WTC11 (cell line): ENCODE measurements around the gene RIPOR1. TPM values are rescaled to one million over a fixed set of nuclear protein-coding genes. Genes with fewer than 3 reads are reported as not detected.
A peak's percentile ranks its signal among the peaks of the same experiment; 100 is the strongest.

ENCODE experiments used
- ATAC-seq: fragments of 200-7000 bp; cut with Tn5 transposase; 2 replicates; pipeline ENCODE4 v1.10.0; 2021; ENCODE audit warnings: mild to moderate bottlenecking, moderate library complexity
- CTCF ChIA-PET: fragments of 300-600 bp; sonication (Branson Sonifier 250); formaldehyde crosslinking; loops from one replicate; lab custom pipeline; 2021; ENCODE audit warnings: antibody characterized with exemption; lab: Charles Lee
- POLR2A ChIA-PET: fragments of 350-600 bp; sonication (Branson Sonifier 250); formaldehyde crosslinking; loops from one replicate; lab custom pipeline; 2021; ENCODE audit warnings: antibody characterized with exemption; lab: Charles Lee
- DNase-seq: peaks from one replicate; pipeline ENCODE4 v3.0.0; 2021; ENCODE audit warnings: low spot score
- H3K27ac Mint-ChIP-seq: 2 replicates; pipeline ENCODE4 v1.8.0; 2021; ENCODE audit warnings: mixed read lengths
- H3K27me3 Mint-ChIP-seq: 2 replicates; pipeline ENCODE4 v1.8.0; 2021; ENCODE audit warnings: low read depth, mild to moderate bottlenecking, moderate library complexity, mixed read lengths
- H3K36me3 Mint-ChIP-seq: 2 replicates; pipeline ENCODE4 v1.8.0; 2021; ENCODE audit warnings: mixed read lengths
- H3K4me1 Mint-ChIP-seq: 2 replicates; pipeline ENCODE4 v1.8.0; 2022; ENCODE audit warnings: mixed read lengths
- H3K4me3 Mint-ChIP-seq: 2 replicates; pipeline ENCODE4 v1.8.0; 2021; ENCODE audit warnings: mild to moderate bottlenecking, moderate library complexity, mixed read lengths
- H3K9me3 Mint-ChIP-seq: 2 replicates; pipeline ENCODE4 v1.8.0; 2021; ENCODE audit warnings: mixed read lengths
- CREM ChIP-seq: sonication (generic); formaldehyde crosslinking; IDR thresholded peaks from 2 replicates; pipeline ENCODE4 v1.8.1; 2022; ENCODE audit warnings: mild to moderate bottlenecking, missing genetic modification reagents, moderate library complexity
- ELF4 ChIP-seq: sonication (generic); formaldehyde crosslinking; IDR thresholded peaks from 2 replicates; pipeline ENCODE4 v1.8.1; 2022; ENCODE audit warnings: low read depth, mild to moderate bottlenecking, moderate library complexity, missing genetic modification reagents
- EMX1 ChIP-seq: fragments of 250-450 bp; sonication (Bioruptor Pico); IDR thresholded peaks from 2 replicates; pipeline ENCODE4 v1.8.0; 2021; ENCODE audit warnings: mild to moderate bottlenecking
- IRF2 ChIP-seq: sonication (generic); formaldehyde crosslinking; IDR thresholded peaks from 2 replicates; pipeline ENCODE4 v1.8.0; 2022; ENCODE audit warnings: low read depth, missing genetic modification reagents, borderline replicate concordance
- NFE2L1 ChIP-seq: sonication (generic); formaldehyde crosslinking; IDR thresholded peaks from 2 replicates; pipeline ENCODE4 v1.8.1; 2023; ENCODE audit warnings: missing genetic modification reagents
- NR1H2 ChIP-seq: sonication (generic); formaldehyde crosslinking; IDR thresholded peaks from 2 replicates; pipeline ENCODE4 v1.9.0; 2021; ENCODE audit warnings: mild to moderate bottlenecking, moderate library complexity, missing genetic modification reagents
- PRRX2 ChIP-seq: fragments of 250-450 bp; sonication (Bioruptor Pico); IDR thresholded peaks from 2 replicates; pipeline ENCODE4 v1.8.0; 2021; ENCODE audit warnings: mild to moderate bottlenecking
- TCF7 ChIP-seq: sonication (generic); formaldehyde crosslinking; IDR thresholded peaks from 2 replicates; pipeline ENCODE4 v1.8.0; 2022; ENCODE audit warnings: mild to moderate bottlenecking, low read depth, missing genetic modification reagents, moderate library complexity
- TP53 ChIP-seq: sonication (generic); formaldehyde crosslinking; IDR thresholded peaks from 2 replicates; pipeline ENCODE4 v1.8.1; 2023; ENCODE audit warnings: mild to moderate bottlenecking, missing genetic modification reagents
- ZNF138 ChIP-seq: sonication (generic); formaldehyde crosslinking; conservative IDR thresholded peaks from 2 replicates; pipeline ENCODE4 v1.8.1; 2022; ENCODE audit warnings: mild to moderate bottlenecking, moderate library complexity, missing genetic modification reagents
- ZNF232 ChIP-seq: sonication (generic); formaldehyde crosslinking; IDR thresholded peaks from 2 replicates; pipeline ENCODE4 v1.8.0; 2022; ENCODE audit warnings: mild to moderate bottlenecking, missing genetic modification reagents
- ZNF396 ChIP-seq: fragments of 250-450 bp; sonication (Bioruptor Pico); IDR thresholded peaks from 2 replicates; pipeline ENCODE4 v1.8.0; 2021; ENCODE audit warnings: mild to moderate bottlenecking, moderate library complexity, borderline replicate concordance
- total RNA-seq: library from RNA; stranded (reverse); gene quantifications from 3 replicates; pipeline ENCODE4 v1.2.3, GENCODE V29; 2021
- TF ChIP-seq, protein P1 (sequence below): fragments of 250-450 bp; sonication (Bioruptor Pico); IDR thresholded peaks from 2 replicates; pipeline ENCODE4 v1.9.0; 2021; ENCODE audit warnings: mild to moderate bottlenecking, borderline replicate concordance
- TF ChIP-seq, protein P2 (sequence below): sonication (generic); formaldehyde crosslinking; IDR thresholded peaks from 2 replicates; pipeline ENCODE4 v1.8.0; 2022; ENCODE audit warnings: mild to moderate bottlenecking, missing genetic modification reagents
- TF ChIP-seq, protein P3 (sequence below): sonication (generic); formaldehyde crosslinking; IDR thresholded peaks from 2 replicates; pipeline ENCODE4 v1.8.1; 2022; ENCODE audit warnings: missing genetic modification reagents, borderline replicate concordance
- TF ChIP-seq, protein P4 (sequence below): sonication (generic); formaldehyde crosslinking; IDR thresholded peaks from 2 replicates; pipeline ENCODE4 v1.8.0; 2022; ENCODE audit warnings: missing genetic modification reagents
- TF ChIP-seq, protein P5 (sequence below): sonication (generic); formaldehyde crosslinking; IDR thresholded peaks from 2 replicates; pipeline ENCODE4 v1.8.1; 2022; ENCODE audit warnings: low read depth, mild to moderate bottlenecking, moderate library complexity, missing genetic modification reagents, borderline replicate concordance
- TF ChIP-seq, protein P6 (sequence below): sonication (generic); formaldehyde crosslinking; IDR thresholded peaks from 2 replicates; pipeline ENCODE4 v1.8.1; 2022; ENCODE audit warnings: mild to moderate bottlenecking, missing genetic modification reagents, moderate library complexity, borderline replicate concordance

The RIPOR1 gene
- total RNA-seq, 1 experiment from 2014 or later: 14.9 TPM

DNA sequence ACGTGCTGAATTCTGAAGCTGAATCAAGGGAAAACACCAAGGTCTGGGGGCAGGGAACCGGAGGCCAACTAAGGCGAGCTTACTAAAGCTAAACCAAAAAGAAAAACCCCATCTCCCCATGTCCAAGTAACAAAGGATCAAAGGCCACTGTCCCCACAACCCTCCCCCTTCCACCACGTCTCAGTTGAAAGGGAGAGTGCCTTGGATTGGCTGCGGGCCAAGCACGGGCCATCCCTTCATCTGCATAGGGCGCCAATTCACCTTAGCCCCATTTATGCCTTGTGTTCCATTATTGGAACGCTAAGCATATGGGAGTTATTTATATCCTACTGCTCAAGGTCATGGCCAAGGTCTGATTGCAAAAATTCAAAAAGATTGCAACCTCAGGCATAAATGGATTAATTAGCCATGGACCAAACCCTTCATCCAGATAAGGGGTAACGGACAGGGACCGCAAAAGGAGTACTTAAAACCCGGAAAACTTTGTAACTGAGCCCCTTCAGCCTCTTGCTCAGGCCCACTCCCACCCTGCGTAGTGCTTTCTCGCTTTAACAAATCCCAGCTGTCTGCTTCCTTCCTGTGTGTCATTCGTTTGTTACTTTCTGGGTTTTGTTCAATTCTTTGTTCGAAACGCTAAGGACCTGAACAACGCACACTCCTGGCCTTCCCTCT lies 46.9 kb upstream of the RIPOR1 start:
- H3K27me3 Mint-ChIP-seq: peaks cover 43% of the 10 kb centered on the region
- no peak; the same call in 1 of the 2 replicates for ATAC-seq
- peaks cover 5% of the 10 kb centered on the region for H3K4me1 Mint-ChIP-seq
- peak overlapping the region; percentile 97 for H3K27ac Mint-ChIP-seq
- CTCF ChIA-PET: interaction anchor here (0.6 to 6.0 kb wide), 47 partner anchors 8 to 521 kb away, joined by 3 to 70 read pairs (median 5); partner anchors contain the start of genes ACD, C16orf86, CARMIL2 and CES3
- DNase-seq: no peak
- no peaks in the 10 kb centered on the region for H3K36me3 Mint-ChIP-seq
- POLR2A ChIA-PET: interaction anchor here (0.5 to 1.8 kb wide), 4 partner anchors 32 to 363 kb away, joined by 3 to 4 read pairs (median 3); no protein-coding TSS in a partner anchor
- TF ChIP-seq, protein P1, sequence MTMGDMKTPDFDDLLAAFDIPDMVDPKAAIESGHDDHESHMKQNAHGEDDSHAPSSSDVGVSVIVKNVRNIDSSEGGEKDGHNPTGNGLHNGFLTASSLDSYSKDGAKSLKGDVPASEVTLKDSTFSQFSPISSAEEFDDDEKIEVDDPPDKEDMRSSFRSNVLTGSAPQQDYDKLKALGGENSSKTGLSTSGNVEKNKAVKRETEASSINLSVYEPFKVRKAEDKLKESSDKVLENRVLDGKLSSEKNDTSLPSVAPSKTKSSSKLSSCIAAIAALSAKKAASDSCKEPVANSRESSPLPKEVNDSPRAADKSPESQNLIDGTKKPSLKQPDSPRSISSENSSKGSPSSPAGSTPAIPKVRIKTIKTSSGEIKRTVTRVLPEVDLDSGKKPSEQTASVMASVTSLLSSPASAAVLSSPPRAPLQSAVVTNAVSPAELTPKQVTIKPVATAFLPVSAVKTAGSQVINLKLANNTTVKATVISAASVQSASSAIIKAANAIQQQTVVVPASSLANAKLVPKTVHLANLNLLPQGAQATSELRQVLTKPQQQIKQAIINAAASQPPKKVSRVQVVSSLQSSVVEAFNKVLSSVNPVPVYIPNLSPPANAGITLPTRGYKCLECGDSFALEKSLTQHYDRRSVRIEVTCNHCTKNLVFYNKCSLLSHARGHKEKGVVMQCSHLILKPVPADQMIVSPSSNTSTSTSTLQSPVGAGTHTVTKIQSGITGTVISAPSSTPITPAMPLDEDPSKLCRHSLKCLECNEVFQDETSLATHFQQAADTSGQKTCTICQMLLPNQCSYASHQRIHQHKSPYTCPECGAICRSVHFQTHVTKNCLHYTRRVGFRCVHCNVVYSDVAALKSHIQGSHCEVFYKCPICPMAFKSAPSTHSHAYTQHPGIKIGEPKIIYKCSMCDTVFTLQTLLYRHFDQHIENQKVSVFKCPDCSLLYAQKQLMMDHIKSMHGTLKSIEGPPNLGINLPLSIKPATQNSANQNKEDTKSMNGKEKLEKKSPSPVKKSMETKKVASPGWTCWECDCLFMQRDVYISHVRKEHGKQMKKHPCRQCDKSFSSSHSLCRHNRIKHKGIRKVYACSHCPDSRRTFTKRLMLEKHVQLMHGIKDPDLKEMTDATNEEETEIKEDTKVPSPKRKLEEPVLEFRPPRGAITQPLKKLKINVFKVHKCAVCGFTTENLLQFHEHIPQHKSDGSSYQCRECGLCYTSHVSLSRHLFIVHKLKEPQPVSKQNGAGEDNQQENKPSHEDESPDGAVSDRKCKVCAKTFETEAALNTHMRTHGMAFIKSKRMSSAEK: no peak
- TF ChIP-seq, protein P2, sequence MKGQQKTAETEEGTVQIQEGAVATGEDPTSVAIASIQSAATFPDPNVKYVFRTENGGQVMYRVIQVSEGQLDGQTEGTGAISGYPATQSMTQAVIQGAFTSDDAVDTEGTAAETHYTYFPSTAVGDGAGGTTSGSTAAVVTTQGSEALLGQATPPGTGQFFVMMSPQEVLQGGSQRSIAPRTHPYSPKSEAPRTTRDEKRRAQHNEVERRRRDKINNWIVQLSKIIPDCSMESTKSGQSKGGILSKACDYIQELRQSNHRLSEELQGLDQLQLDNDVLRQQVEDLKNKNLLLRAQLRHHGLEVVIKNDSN: no peak
- TF ChIP-seq, protein P3, sequence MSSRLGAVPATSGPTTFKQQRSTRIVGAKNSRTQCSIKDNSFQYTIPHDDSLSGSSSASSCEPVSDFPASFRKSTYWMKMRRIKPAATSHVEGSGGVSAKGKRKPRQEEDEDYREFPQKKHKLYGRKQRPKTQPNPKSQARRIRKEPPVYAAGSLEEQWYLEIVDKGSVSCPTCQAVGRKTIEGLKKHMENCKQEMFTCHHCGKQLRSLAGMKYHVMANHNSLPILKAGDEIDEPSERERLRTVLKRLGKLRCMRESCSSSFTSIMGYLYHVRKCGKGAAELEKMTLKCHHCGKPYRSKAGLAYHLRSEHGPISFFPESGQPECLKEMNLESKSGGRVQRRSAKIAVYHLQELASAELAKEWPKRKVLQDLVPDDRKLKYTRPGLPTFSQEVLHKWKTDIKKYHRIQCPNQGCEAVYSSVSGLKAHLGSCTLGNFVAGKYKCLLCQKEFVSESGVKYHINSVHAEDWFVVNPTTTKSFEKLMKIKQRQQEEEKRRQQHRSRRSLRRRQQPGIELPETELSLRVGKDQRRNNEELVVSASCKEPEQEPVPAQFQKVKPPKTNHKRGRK: peak; percentile 54; the same call in 1 of the 2 replicates
- no peak for TF ChIP-seq ZNF232 (CRISPR knock-in tag)
- TF ChIP-seq IRF2 (CRISPR knock-in tag): no peak
- TF ChIP-seq EMX1: no peak
- TF ChIP-seq NFE2L1 (CRISPR knock-in tag): 0 out of 2 replicates have a peak, but pooled peaks have one; percentile 48
- peak overlapping the region; percentile 98 for H3K4me3 Mint-ChIP-seq
- H3K9me3 Mint-ChIP-seq: no peaks in the 10 kb centered on the region

DNA sequence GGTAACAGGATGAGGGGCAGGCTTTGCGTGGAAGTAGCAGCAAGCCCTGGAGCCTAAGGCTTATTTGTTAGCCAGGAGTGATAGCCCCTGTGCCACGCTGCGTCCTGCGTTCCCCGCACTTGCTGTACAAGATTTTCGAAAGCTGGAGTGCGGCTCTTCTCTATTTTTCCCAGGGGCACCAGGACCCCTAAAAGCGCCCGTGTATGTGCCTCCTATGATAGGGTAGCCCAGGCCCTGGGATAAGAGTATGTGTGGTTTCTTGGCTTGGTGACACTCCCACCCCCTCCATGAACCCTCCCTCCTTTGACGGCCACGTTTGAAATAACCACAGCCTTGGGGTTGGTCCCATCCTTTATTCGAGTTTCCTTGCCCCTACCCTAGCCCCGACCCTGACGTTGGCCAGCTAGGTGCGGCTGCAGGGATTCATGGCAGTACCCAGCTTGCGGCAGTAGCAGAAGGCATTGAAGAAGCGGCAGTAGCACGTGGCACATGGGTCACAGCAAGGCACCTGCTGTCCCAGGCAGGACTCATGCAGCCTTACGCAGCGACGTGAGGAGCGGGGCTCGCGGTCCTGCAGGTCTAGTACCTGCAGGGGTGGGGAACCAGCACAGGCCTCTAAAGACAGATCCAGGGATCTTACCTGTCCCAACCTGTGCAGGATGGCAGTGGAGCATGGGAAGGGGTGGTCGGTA lies 46.2 kb upstream of the RIPOR1 start:
- H3K27me3 Mint-ChIP-seq: peaks cover 50% of the 10 kb centered on the region
- peak overlapping the region; percentile 98 for H3K4me3 Mint-ChIP-seq
- no peaks in the 10 kb centered on the region for H3K36me3 Mint-ChIP-seq
- no peaks in the 10 kb centered on the region for H3K9me3 Mint-ChIP-seq
- H3K4me1 Mint-ChIP-seq: peaks cover 5% of the 10 kb centered on the region
- ChIA-PET CTCF (interaction anchor here (0.6 to 6.0 kb wide), 4 partner anchors 16 to 41 kb away, joined by 3 to 56 read pairs (median 21); no protein-coding TSS in a partner anchor), POLR2A (no interaction called here)
- no peak for DNase-seq
- ATAC-seq: no peak
- no peak overlapping the region; the same call in 1 of the 2 replicates for H3K27ac Mint-ChIP-seq
- TF ChIP-seq NR1H2 (CRISPR knock-in tag): no peak
- TF ChIP-seq, protein P4, sequence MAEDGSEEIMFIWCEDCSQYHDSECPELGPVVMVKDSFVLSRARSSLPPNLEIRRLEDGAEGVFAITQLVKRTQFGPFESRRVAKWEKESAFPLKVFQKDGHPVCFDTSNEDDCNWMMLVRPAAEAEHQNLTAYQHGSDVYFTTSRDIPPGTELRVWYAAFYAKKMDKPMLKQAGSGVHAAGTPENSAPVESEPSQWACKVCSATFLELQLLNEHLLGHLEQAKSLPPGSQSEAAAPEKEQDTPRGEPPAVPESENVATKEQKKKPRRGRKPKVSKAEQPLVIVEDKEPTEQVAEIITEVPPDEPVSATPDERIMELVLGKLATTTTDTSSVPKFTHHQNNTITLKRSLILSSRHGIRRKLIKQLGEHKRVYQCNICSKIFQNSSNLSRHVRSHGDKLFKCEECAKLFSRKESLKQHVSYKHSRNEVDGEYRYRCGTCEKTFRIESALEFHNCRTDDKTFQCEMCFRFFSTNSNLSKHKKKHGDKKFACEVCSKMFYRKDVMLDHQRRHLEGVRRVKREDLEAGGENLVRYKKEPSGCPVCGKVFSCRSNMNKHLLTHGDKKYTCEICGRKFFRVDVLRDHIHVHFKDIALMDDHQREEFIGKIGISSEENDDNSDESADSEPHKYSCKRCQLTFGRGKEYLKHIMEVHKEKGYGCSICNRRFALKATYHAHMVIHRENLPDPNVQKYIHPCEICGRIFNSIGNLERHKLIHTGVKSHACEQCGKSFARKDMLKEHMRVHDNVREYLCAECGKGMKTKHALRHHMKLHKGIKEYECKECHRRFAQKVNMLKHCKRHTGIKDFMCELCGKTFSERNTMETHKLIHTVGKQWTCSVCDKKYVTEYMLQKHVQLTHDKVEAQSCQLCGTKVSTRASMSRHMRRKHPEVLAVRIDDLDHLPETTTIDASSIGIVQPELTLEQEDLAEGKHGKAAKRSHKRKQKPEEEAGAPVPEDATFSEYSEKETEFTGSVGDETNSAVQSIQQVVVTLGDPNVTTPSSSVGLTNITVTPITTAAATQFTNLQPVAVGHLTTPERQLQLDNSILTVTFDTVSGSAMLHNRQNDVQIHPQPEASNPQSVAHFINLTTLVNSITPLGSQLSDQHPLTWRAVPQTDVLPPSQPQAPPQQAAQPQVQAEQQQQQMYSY (CRISPR knock-in tag): no peak
- TF ChIP-seq, protein P5, sequence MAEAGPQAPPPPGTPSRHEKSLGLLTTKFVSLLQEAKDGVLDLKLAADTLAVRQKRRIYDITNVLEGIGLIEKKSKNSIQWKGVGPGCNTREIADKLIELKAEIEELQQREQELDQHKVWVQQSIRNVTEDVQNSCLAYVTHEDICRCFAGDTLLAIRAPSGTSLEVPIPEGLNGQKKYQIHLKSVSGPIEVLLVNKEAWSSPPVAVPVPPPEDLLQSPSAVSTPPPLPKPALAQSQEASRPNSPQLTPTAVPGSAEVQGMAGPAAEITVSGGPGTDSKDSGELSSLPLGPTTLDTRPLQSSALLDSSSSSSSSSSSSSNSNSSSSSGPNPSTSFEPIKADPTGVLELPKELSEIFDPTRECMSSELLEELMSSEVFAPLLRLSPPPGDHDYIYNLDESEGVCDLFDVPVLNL (CRISPR knock-in tag): no peak
- TF ChIP-seq EMX1: no peak
- no peak for TF ChIP-seq ZNF138
- no peak for TF ChIP-seq ZNF396 (CRISPR knock-in tag)
- TF ChIP-seq, protein P6, sequence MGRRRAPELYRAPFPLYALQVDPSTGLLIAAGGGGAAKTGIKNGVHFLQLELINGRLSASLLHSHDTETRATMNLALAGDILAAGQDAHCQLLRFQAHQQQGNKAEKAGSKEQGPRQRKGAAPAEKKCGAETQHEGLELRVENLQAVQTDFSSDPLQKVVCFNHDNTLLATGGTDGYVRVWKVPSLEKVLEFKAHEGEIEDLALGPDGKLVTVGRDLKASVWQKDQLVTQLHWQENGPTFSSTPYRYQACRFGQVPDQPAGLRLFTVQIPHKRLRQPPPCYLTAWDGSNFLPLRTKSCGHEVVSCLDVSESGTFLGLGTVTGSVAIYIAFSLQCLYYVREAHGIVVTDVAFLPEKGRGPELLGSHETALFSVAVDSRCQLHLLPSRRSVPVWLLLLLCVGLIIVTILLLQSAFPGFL: no peak
- no peak for TF ChIP-seq ELF4 (CRISPR knock-in tag)
- TF ChIP-seq TP53 (CRISPR knock-in tag): no peak
- no peak for TF ChIP-seq PRRX2 (CRISPR knock-in tag)
- no peak for TF ChIP-seq CREM (CRISPR knock-in tag)
- no peak for TF ChIP-seq TCF7
